ENCODE data around the gene HIGD2A.
"Not testable (repeated sequence)": the region's sequence is repeated elsewhere in the genome, so short reads cannot be mapped to it uniquely, and the experiment has no call there.

Gene HIGD2A

DNA sequence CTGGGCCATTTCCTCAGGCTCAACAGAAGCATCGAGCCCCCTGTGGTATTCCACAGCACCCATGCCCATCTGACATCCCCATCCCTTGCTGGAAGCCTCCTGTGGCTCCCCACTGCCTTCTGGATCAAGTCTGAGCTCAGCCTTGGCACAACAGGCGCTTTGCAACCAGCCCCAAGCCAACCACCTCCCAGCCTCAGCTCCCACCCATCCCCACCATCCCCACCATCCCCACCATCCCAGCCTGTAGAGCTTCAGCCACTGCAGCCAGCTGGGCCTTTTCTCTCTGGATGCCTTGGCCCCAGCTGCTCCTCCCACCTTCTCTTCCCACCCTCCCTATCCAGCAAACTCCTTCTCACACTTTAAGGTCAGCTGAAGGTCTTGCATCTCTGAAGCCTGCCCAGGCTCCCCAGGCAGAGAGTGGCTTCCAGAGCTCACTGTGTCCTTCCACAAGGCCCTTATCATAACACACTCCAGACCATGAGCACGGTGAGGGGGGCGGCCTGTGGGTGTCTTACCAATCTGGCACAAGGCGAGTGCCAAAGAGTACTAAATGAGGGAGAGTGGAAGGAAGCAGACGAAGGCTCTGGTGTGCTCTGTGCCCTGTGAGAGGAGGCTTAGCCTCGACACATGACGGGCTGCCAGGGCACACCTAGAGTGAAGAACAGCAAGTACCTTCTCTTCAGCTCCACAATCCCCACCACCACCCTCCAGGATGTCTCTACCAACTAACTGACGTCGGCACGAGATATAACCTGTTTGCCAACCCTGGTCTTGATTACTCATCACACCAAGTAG is 6.5 kb downstream of the HIGD2A start:
- DNase-seq (ENCODE audit: low read depth), result no peak

DNA sequence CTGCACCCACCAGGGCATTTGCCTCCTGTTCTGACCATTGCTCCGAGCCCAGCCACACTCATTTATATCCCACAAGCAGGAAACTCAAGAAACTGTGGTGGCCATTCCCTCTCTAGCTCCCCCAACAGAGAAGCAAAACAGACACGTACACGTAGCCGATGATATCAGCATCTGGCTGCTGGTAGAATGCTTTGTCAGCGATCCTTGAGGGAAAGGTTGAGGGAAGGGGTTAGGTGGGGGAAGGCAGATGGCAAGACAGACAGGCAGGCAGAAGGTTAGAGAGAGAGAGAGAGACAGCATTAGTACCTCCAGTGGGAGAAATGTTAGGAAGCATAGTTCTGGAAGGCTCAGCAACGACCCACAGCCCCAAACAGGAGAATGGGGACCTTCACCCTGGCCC is 7.8 kb downstream of the HIGD2A start:
- no peak for DNase-seq (ENCODE audit: low read depth)

DNA sequence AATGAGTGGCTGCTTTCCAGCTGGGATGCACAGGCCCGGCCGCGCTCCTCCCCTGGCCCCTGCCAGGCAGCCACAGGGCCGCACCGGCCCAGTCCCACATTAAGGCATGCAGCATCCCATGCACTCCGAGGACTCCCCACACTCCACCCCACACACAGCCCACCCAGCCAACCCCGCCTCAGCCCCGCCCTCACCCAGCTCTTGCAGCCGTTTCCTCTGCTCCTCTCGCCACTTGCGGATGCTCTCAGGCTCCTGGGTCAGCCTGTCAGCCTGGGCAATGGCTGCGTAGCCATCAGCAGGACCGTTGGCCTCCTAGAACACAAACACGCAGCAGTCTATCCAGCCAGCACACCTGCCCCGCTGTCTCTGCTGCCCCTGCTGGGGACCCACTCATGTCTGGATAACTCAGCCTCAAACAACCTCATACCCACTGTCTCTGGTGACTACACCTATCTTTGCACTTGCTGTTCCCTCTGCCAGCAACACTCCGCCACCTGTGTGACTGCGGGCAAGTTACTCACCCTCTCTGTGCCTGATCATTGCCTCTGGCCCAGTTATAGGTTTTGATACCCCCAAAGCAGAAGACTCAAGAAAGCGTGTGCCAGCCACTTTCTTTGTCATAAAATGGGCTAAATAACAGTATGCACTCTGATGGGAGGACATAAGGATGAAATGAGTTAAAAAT is 9.3 kb downstream of the HIGD2A start:
- DNase-seq (ENCODE audit: low read depth), result no peak

DNA sequence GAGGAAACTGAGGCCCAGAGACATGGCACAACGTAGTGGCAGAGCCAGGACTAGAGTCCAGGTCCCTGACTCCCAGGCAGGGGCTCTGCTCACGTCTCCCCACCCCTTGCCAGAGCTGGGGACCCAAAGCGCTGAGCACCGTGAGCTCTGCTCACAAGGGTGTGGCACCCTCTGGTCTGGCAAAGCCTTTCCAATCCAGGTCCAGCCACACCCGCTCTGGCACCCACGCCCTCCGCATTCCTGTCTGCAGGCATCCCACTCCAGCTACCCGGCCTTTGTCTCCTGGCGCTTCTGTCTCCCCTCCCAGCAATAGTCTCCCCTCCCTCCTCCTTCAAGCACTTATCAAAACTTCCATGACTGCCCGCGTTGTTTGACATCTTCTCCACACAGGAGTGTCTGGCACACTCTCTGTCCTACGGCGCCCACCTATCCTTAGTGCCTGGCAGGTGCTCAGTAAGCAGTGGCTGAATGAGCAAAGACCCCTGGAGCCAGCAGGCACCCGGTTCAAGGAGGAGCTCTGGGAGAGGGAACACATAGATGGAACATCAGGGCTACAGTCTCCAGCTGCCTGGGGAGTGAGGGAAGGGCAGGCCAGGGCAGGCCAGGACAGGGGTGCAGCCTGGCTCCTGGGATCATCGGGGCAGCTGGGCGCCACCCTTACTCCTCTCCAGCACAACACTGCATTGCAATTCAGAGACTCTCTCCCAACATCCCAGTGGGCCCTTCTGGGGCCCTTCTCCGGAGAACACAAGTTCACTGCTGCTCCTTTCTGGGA is 12.0 kb downstream of the HIGD2A start:
- no peak for DNase-seq (ENCODE audit: low read depth)

DNA sequence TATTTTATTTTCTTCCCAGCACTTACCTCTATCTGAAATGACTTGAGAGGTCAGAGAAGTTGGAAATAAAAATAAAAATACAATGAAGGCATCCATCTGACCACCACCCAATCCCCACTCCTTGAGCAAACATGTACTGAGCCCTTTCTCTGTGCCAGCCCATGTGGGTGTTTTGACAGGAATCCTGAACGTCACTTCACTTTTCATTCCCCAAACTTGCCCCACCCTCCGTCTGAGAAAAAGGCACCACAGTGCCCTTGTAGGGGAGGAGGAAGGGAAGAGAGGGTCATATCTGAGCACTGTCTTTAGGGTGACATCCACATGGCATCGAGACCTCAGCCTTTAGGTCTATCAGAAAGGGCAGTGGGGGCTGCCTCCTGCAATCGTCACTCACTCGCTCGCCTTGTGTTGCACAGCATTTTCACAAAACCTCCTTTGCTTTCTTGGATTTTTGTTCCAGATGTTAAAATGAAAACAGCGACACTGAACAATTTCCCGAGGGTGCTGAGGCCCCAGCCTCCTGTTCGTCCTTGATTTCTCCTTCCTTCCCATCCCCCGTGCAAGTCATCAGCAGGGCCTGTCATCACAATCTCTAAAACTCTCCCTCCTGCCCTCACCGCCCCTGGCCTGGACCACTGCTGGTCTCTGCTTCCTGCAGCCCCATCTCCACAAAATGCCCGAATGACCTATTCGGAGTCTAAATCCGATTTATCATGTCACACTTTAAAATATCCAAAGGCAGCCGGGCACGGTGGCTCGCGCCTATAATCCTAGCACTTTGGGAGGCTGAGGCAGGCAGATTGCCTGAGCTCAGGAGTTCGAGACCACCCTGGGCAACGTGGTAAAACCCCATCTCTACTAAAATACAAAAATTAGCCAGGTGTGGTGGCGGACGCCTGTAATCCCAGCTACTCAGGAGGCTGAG is 13.0 kb downstream of the HIGD2A start:
- no peak for DNase-seq (ENCODE audit: low read depth)

DNA sequence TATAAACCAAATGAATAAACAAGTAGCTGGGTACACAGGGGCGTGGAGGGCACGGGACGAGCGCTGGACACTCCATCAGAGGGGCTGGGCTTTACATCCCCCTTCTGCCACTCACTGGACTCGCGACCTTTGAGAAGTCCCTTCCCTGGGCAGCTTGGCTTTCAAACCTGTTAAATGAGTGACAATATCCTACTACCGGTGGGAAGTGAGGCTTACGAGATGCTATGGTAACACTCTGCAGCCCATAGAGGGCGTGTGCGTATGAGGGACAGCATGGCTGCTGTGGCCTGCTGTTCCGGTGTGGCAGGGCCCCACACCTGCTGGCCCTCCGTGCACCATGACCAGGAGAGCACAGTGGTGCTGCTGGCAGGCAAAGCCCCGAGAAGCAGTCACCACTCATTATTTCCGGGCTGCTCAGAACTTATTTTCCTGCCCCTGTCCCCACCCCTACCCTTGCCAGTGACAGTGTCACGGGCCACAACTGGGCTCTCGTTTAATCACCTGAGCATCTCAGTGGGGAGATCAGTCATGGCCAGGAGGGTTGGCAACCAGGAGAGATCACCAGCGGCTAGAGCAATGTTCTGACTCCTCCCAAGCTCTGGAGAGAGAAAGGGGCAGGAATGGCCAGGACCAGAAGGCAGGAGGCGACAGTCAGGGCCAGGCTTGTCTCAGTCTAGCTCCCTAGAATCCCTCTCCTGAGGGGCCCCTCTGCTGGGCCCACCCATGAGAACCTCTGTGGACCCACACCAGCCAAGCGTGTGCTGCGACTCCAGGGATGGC is 17.3 kb downstream of the HIGD2A start:
- DNase-seq (ENCODE audit: low read depth), result no peak

DNA sequence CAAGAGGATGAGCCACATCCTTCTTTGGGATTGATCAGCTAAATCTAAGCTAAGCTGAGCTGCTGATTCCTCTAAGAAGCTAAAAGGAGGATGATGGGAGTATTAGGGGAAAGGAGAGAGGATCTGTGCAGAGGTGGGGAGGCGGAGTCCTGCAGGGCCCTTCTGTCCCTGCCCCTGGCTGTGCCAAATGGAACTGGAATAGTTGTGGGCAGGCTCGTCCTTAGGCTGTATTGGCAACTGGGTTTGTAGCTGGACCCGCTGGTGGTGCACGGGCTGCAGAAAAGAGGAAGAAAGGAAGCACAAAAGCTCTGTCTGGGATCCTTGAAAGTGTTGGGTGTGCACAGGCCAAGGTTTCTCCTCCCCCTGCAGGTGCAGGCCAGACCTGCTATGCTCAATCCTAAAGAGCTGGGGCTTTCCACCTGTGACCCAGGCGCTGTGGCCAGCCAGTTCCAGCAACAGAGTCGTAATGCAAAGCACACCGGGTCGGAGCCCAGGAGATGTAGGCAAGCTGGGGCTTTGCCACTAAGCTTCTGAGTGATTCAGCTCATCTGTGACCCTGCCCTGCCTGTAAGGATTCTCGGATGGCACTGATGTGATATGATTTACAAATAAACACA is 18.0 kb downstream of the HIGD2A start:
- DNase-seq (ENCODE audit: low read depth), result no peak

DNA sequence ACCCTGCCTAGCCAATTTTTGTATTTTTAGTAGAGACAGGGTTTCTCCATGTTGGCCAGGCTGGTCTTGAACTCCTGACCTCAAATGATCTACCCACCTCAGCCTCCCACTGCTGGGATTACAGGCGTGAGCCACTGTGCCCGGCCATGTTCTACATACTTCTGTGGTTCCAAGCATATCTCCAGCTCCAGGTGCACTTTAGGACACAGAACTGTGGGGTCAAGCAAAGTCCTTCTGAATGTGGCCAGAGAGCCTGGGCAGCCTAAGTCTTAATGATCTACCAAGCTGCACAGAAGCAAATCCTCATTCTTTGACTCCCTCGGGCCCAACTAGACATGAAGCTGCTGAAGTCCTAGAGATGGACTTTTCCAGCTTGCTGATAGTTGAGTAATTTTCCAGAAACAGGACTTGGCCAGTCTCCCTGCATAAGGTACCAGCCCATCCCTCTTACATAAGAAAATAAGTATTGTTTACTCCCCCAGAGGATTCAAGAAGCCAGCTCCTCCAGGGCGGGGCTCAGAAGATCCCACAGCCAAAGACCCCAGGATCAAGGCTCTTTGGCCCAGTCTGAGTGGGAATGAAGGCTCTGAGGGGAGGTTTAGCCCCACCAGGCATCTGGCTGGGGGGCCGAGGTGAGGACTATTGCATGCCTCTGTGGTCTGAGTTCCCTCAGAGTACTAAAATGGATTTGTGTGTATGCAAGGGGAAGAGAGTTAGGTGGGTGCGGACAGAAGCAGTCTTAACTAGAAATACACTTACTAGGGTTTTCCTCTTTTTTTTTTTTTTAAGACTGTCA is 19.1 kb downstream of the HIGD2A start:
- no peak for DNase-seq (ENCODE audit: low read depth)

DNA sequence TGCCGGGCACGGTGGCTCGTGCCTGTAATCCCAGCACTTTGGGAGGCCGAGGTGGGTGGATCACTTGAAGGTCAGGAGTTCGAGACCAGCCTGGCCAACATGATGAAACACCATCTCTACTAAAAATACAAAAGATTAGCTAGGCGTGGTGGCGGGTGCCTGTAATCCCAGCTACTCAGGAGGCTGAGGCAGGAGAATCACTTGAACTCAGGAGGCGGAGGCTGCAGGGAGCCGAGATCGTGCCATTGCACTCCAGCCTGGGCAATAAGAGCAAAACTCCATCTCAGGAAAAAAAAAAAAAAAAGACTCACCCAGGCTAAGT is 19.7 kb downstream of the HIGD2A start:
- DNase-seq (ENCODE audit: low read depth), result not testable (repeated sequence)

DNA sequence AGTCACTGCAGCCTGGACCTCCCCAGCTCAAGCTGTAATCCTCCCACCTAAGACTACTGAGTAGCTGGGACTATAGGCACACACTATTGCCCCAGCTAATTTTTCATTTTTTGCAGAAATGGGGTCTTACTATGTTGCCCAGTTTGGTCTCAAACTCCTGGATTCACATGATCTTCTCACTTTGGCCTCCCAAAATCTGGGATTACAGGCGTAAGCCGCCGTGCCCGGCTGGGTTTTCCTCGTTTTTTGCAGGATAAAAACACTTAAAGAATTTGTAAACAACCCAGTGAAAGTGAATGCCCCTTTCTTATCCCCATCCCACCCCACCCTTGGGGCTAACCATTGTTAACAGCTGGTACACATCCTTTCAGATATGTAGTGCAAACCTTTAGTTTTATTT is 20.0 kb downstream of the HIGD2A start:
- no peak for DNase-seq (ENCODE audit: low read depth)

DNA sequence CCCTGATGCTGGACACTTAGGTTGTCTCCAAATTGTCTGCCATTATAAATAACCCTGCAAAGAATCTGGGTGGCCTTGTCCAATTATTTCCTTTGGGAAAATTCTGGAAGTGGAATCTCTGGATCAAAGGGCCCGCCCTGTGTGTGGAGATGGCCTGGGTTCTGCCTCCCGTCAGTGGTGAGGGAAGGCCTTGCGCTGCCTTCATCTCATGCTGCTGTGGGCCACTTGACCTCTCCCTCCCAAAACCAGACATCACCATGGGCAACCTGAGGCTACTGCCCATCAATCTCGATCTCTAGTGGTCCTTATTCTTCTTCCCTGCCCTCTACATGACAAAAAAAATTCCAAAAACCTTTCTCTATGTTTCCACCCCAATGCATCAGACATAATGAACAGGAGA is 21.2 kb downstream of the HIGD2A start:
- no peak for DNase-seq (ENCODE audit: low read depth)

DNA sequence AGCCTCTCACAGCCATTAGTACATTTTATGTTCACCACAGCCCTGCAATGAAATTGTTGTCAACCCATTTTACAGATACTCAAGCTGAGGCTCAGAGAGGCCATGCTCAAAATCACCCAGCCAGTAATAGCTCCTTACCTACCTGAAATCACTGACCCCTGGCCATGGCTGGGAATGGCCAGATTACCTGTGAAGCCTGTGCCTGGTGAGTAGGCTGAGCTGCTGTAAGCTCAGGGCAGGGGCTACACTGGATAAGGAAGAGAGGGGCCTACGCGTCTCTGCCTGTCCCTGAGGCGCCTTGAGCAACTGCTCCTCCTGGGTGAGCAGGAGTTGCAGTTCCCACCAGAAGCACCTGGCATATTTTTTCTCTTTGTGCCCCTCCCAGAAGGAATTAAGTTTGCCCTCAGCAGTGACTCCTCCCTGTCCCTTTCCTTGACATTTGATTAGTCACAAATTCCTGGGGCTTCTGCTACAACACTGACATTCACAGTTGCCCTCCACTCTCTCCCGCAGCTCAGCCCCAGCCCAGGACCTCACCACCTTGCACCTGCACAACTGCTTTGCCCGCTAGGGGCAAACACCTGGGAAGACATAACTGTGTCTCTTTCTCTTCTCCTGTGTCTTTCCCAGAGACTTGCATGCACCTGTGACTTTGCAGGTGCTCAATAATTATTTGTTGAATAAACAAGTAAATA is 22.1 kb downstream of the HIGD2A start:
- no peak for DNase-seq (ENCODE audit: low read depth)

DNA sequence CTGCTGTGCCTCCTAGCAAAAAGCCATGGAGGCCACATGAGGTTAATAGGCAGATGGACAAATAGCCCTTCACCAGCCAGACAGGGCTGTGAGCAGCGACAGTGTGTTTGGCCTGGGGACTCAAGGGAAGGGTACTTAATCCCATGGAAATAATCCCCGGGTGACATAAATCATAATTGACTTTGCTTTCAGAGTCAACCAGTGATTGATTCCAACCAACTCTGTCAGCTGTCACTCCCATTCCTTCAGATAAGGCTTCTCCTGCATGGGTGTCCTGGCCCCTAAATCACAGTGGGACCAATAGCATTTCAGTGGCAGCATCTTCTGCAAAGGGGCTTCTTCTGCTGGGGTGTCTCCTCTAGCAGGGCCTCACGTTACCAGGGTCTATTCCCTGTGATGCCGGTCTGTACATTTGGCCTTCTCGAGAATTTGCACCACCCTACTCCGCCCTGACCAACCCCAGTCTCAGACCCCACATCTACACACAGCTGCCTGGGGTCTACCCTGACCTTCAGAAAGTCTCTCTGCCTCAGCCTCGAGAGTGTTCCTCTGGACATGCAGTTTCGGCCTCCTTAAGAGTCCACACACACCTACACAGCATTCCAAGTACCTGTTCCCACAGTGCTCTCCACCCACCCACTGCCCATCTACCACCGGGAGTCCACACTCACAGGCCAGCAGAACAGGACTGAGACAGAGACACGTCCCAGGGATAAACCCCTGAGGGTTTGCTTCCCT is 24.1 kb downstream of the HIGD2A start:
- DNase-seq (ENCODE audit: low read depth), result no peak

DNA sequence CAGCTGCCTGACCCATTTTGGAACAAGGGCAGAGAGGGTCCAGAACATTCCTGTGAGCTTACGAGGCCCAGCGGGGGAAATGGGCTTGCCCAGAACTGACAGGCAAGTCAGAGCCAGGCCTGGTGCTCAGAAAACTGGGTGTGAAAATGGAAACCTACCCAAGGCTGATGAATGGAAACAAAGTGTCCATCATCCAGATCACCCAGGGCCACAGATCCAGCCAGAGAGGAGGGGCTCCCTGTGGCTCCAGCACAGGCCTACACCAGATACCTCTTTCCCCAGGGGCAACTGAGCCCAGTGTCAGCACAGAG is 24.7 kb downstream of the HIGD2A start:
- DNase-seq (ENCODE audit: low read depth), result no peak

DNA sequence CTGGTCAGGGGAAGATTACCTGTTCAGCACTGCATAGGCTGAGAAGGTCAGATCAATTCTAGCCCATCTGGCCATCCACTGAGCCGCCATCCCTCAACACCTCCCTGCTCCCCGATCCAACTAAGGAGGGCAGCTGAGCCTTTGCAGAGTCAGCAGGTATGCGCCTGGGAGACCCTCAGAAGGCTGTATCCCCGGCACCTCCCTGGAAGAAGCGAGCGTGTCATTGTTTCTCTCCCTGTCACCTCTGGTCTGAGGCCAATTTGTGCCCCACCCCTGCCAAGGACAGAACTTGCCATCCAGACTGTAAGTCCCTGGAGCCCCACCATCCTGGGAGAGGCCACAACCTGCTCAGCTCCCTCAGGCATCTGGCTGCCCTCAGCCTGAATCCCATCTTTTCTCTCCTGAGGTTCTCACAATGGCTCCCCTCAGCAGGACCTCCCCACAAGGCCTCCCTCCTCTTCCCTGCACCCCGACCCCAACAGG is 25.2 kb downstream of the HIGD2A start:
- DNase-seq (ENCODE audit: low read depth), result no peak

DNA sequence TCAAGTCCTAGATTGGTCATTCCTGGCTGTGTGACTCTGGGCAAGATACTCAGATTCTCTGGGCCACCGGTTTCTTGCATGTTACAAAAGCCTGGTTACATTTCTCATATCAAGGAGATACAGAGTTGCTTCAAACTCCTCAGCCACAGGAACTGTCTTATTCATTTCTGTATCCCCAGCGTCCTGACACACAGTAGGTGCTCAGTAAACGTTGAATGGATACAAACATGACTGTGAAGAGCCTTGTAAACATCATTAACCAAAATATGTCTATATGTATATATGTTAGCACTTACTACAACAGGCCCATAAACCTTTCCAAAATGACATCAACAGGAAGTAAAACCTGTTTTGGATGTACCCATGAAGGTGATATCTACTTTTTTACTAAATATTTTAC is 26.2 kb downstream of the HIGD2A start:
- no peak for DNase-seq (ENCODE audit: low read depth)

DNA sequence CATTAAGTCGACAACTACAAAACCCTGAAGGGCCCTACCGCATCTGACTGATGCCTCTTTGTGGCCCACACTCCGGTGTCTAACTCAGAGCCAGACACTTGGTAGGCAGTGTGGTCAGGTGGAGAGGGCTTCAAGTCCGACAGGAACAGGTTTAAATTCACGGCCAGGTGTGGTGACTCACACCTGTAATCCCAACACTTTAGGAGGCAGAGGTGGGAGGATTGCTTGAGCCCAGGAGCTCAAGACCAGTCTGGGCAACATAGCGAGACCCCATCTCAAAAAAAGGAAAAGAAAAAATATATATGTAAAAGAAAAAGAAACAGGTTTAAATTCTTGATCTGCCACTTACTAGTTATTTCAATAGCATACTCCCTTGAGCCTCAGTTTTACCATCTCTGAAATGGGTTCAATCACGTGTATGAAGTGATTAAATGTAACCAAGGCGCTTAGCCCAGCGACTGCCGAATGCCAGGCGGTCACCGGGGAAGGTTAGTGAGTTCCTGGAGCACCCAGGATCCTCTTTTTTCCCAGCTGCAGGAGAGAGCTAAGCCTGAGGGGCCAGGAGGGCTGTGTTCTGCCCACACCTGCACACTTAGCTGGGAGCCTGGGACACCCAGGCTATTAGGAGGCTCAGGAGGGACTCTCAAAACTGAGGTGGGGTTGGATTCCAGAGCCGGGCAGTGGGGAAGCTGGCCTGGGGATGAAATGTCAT is 26.8 kb downstream of the HIGD2A start:
- DNase-seq (ENCODE audit: low read depth), result no peak

Data from non-pigmented ciliary epithelial cell (primary cell).